DND-41 (cell line): ENCODE measurements around the gene IFT27.

ENCODE experiments used
- CTCF ChIP-seq: IDR thresholded peaks from 2 replicates; pipeline ENCODE4 v1.5.1; 2012; ENCODE audit warnings: borderline replicate concordance, low read length, moderate library complexity, mild to moderate bottlenecking; ENCODE audit not compliant: poor library complexity, severe bottlenecking; ENCODE audit errors: extremely low read depth
- EZH2 ChIP-seq: IDR thresholded peaks from 3 replicates; pipeline ENCODE4 v1.6.1; 2012; ENCODE audit warnings: borderline replicate concordance, low read depth, mild to moderate bottlenecking, moderate library complexity, low read length, inconsistent platforms; ENCODE audit not compliant: severe bottlenecking

- no peak for TF ChIP-seq CTCF
- no peak for TF ChIP-seq EZH2
These were observed 20.7 kb upstream of the IFT27 start for GRCh38 chr22:36796552-36797175.
